Loucy (cell line): Measurements from ENCODE around the gene CYP4F2.
"Not testable (repeated sequence)": the region's sequence is repeated elsewhere in the genome, so short reads cannot be mapped to it uniquely, and the experiment has no call there.

ENCODE experiments used
- H2AFZ ChIP-seq: fragments of 200-600 bp; sonication (generic); 2 replicates; pipeline ENCODE4 v1.6.0; 2016; ENCODE audit warnings: antibody characterized with exemption, mild to moderate bottlenecking, low read length, moderate library complexity
- H3F3A ChIP-seq: fragments of 200-600 bp; 2 replicates; pipeline ENCODE4 v1.6.0; 2016; ENCODE audit warnings: antibody characterized with exemption, low read depth, mild to moderate bottlenecking
- H3K27me3 ChIP-seq: fragments of 200-600 bp; sonication (generic); 2 replicates; pipeline ENCODE4 v1.6.1; 2014; ENCODE audit warnings: low read length, mild to moderate bottlenecking; ENCODE audit not compliant: insufficient read depth, poor library complexity, severe bottlenecking
- H3K36me3 ChIP-seq: fragments of 200-600 bp; sonication (generic); 2 replicates; pipeline ENCODE4 v1.6.1; 2016; ENCODE audit warnings: low read length; ENCODE audit not compliant: insufficient read depth
- H3K4me1 ChIP-seq: fragments of 200-600 bp; sonication (generic); 2 replicates; pipeline ENCODE4 v1.5.1; 2014; ENCODE audit warnings: low read length, mild to moderate bottlenecking; ENCODE audit not compliant: insufficient read depth, poor library complexity, severe bottlenecking
- H3K4me2 ChIP-seq: fragments of 200-600 bp; sonication (generic); 2 replicates; pipeline ENCODE4 v1.6.0; 2014; ENCODE audit warnings: antibody characterized with exemption, low read length, low read depth, mild to moderate bottlenecking; ENCODE audit not compliant: poor library complexity, severe bottlenecking
- H3K4me3 ChIP-seq: fragments of 200-600 bp; sonication (generic); 2 replicates; pipeline ENCODE4 v1.5.1; 2014; ENCODE audit warnings: low read length, mild to moderate bottlenecking, mixed read lengths; ENCODE audit not compliant: poor library complexity, severe bottlenecking
- H3K79me2 ChIP-seq: fragments of 200-600 bp; sonication (generic); 2 replicates; pipeline ENCODE4 v1.6.1; 2014; ENCODE audit warnings: low read length; ENCODE audit not compliant: insufficient read depth
- H3K9ac ChIP-seq: fragments of 200-600 bp; sonication (generic); 2 replicates; pipeline ENCODE4 v1.6.0; 2014; ENCODE audit warnings: mild to moderate bottlenecking, low read depth, low read length, moderate library complexity; ENCODE audit not compliant: poor library complexity, severe bottlenecking
- H3K9me2 ChIP-seq: fragments of 200-600 bp; sonication (generic); replicated peaks from 2 replicates; pipeline ENCODE4 v1.6.1; 2016; ENCODE audit warnings: low read depth, low read length, mixed read lengths
- H3K9me3 ChIP-seq: fragments of 200-600 bp; sonication (generic); 2 replicates; pipeline ENCODE4 v1.6.1; 2014; ENCODE audit warnings: mild to moderate bottlenecking, antibody characterized with exemption, low read length, low read depth; ENCODE audit not compliant: insufficient read depth
- H4K20me1 ChIP-seq: fragments of 200-600 bp; sonication (generic); 2 replicates; pipeline ENCODE4 v1.6.0; 2014; ENCODE audit warnings: antibody characterized with exemption, low read length, mild to moderate bottlenecking; ENCODE audit not compliant: insufficient read depth, poor library complexity, severe bottlenecking
- EZH2phosphoT487 ChIP-seq: fragments of 200-600 bp; IDR thresholded peaks from 2 replicates; pipeline ENCODE4 v1.6.1; 2018; ENCODE audit warnings: antibody characterized with exemption, mild to moderate bottlenecking, moderate library complexity, borderline replicate concordance
- TF ChIP-seq, protein P1 (sequence below): fragments of 200-600 bp; sonication (generic); conservative IDR thresholded peaks from 2 replicates; pipeline ENCODE4 v1.5.1; 2014; ENCODE audit warnings: mild to moderate bottlenecking, antibody characterized with exemption, low read length

The CYP4F2 gene

DNA sequence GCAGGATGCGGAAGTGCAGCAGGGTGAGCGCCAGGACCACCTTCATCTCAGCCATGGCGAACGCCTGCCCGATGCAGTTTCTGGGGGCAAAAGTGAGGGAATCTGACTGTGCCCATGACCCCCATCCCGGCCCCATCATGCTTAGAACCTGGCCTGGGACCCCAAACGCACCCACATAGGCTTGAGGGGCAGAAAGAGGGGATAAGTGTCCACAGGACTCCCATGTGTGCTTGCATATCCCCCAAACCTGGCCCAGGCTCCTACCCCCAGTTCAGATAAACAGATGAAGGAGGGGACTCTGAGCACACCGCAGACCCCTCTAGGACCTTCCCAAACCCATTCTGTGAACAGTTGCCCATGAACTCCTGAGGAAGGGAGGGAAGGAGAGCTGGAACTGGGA, 16.0 kb upstream of the CYP4F2 start:
- no peaks in the 10 kb centered on the region for H3K36me3 ChIP-seq
- peaks cover 7% of the 10 kb centered on the region for H3K4me1 ChIP-seq
- no peaks in the 10 kb centered on the region for H3K27me3 ChIP-seq
- no peak overlapping the region for H3K9ac ChIP-seq
- no peak overlapping the region for H3K4me3 ChIP-seq
- no peak overlapping the region for H2AFZ ChIP-seq
- no peaks in the 10 kb centered on the region for H3K79me2 ChIP-seq
- peaks cover 5% of the 10 kb centered on the region; the same call in 1 of the 2 replicates for H3K9me3 ChIP-seq
- no peaks in the 10 kb centered on the region for H3F3A ChIP-seq
- no peaks in the 10 kb centered on the region for H3K9me2 ChIP-seq
- TF ChIP-seq EZH2phosphoT487: no peak
- no peaks in the 10 kb centered on the region for H4K20me1 ChIP-seq
- no peak overlapping the region for H3K4me2 ChIP-seq

DNA sequence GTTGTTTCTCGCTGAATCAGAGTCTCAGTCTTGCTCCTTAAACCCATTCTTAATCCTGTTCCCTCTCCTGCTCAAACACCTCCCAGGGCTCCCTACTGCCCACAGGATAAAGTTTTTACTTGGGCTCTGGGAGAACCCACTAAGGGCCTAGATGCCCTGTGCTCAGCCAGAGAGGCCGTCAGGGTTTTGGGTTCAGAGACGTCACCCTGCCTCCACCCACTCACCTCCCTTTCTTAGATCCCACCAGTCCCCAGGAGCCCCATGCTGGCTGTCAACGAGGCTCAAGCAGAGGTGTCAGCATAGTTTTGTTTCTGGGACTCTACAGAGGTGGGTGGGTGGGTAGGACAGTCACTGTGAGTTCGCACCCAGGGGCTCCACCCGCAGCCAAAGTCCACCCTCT, 15.5 kb upstream of the CYP4F2 start:
- Histone ChIP-seq H4K20me1 (no peaks in the 10 kb centered on the region), H3K9me3 (peaks cover 5% of the 10 kb centered on the region; the same call in 1 of the 2 replicates), H3K4me2 (no peak overlapping the region), H3K79me2 (no peaks in the 10 kb centered on the region), H3K9me2 (no peaks in the 10 kb centered on the region), H3K27me3 (no peaks in the 10 kb centered on the region), H3K9ac (no peak overlapping the region), H2AFZ (no peak overlapping the region), H3F3A (no peaks in the 10 kb centered on the region), H3K4me3 (no peak overlapping the region), H3K4me1 (peaks cover 7% of the 10 kb centered on the region), H3K36me3 (no peaks in the 10 kb centered on the region)
- TF ChIP-seq EZH2phosphoT487: no peak
- TF ChIP-seq, protein P1, sequence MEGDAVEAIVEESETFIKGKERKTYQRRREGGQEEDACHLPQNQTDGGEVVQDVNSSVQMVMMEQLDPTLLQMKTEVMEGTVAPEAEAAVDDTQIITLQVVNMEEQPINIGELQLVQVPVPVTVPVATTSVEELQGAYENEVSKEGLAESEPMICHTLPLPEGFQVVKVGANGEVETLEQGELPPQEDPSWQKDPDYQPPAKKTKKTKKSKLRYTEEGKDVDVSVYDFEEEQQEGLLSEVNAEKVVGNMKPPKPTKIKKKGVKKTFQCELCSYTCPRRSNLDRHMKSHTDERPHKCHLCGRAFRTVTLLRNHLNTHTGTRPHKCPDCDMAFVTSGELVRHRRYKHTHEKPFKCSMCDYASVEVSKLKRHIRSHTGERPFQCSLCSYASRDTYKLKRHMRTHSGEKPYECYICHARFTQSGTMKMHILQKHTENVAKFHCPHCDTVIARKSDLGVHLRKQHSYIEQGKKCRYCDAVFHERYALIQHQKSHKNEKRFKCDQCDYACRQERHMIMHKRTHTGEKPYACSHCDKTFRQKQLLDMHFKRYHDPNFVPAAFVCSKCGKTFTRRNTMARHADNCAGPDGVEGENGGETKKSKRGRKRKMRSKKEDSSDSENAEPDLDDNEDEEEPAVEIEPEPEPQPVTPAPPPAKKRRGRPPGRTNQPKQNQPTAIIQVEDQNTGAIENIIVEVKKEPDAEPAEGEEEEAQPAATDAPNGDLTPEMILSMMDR: no peak

DNA sequence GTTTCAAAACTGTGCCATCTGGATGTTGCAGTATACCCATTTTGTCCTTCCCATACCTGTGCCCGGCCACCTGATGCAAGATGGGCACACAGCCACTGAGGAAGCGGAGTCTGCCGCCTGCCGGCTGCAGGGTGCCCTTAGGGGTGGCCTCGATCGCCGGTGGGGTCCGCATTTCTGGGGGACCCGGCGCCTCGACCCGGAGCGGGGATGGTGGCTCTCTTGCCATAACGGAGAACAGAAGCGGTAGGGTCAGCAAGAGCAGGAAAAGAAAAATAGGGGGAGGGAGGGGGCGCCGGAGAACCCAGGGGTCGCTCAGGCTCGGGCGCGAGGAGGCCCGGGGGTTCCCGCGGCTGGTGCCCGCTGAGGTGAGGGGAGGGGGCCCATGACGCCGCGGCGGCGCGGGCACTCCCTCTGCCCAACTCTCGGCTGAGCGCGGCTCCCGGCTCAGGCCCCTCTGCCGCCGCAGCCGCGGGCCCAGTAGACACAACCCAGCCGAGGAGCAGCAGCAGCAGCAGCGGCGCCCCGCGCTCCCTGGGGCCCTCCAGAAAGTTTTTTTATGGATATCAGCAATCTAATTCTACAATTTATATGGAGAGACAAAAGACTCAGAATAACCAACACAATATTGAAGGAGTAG, 13.8 kb upstream of the CYP4F2 start:
- peak overlapping the region; percentile 69 for H3K9ac ChIP-seq
- H3K36me3 ChIP-seq: no peaks in the 10 kb centered on the region
- no peak overlapping the region for H2AFZ ChIP-seq
- peaks cover 16% of the 10 kb centered on the region for H3K4me1 ChIP-seq
- peaks cover 2% of the 10 kb centered on the region; the same call in 1 of the 2 replicates for H3K79me2 ChIP-seq
- no peaks in the 10 kb centered on the region for H3K27me3 ChIP-seq
- no peaks in the 10 kb centered on the region for H4K20me1 ChIP-seq
- peak overlapping the region; percentile 66 for H3K4me3 ChIP-seq
- H3K9me3 ChIP-seq: peaks cover 5% of the 10 kb centered on the region; the same call in 1 of the 2 replicates
- no peak for TF ChIP-seq EZH2phosphoT487
- TF ChIP-seq, protein P1: peak; percentile 26
- no peaks in the 10 kb centered on the region for H3F3A ChIP-seq
- H3K9me2 ChIP-seq: no peaks in the 10 kb centered on the region
- H3K4me2 ChIP-seq: peak overlapping the region; percentile 62

DNA sequence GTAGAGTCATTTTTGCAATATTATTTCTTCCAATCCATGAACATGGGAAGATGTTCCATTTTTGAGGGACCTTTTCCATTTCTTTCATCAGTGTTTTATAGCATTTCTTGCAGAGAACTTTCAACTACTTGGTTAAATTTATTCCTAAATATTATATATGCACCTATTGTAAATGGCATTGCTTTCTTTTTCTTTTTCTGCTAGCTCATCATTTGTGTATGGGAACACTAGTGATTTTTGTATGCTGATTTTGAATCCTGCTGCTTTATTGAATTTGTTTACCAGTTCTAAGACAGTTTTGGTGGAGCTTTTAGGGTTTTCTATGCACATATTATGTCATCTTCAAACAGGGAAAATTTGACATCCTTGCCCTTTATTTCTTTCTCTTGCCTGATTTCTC, 7.2 kb upstream of the CYP4F2 start:
- Histone ChIP-seq H3F3A (peaks cover 10% of the 10 kb centered on the region; the same call in 1 of the 2 replicates), H3K9ac (no peak overlapping the region), H3K27me3 (no peaks in the 10 kb centered on the region), H4K20me1 (no peaks in the 10 kb centered on the region), H2AFZ (no peak overlapping the region), H3K4me1 (peaks cover 35% of the 10 kb centered on the region), H3K4me3 (no peak overlapping the region), H3K4me2 (peak overlapping the region; percentile 66), H3K9me3 (no peaks in the 10 kb centered on the region; the same call in 1 of the 2 replicates), H3K79me2 (peaks cover 20% of the 10 kb centered on the region; the same call in 1 of the 2 replicates), H3K9me2 (no peaks in the 10 kb centered on the region), H3K36me3 (no peaks in the 10 kb centered on the region)
- no peak for TF ChIP-seq EZH2phosphoT487
- TF ChIP-seq, protein P1: no peak

DNA sequence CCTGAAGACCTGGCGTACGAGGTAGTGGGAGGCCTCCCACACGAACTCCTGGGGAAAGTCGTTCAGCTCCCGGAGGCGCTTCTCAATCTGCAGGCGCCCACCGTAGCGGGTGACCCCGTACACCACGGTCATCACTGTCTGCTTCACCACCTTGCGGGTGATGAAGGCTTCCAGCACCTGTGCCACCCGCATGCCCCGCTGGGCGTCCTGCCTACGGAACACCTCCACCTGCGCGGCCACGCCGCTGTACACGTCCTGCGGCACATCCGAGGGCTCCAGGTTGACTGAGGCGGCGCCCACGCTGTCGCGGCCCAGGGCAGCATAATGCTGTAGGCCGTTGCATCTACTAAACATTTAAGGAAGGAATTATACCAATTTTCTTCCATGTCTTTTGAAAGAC, 5.0 kb upstream of the CYP4F2 start:
- not testable (repeated sequence) for H3K4me2 ChIP-seq, H3K9me3 ChIP-seq, H3K27me3 ChIP-seq, H3K4me3 ChIP-seq, H2AFZ ChIP-seq, H3F3A ChIP-seq, H4K20me1 ChIP-seq, H3K9ac ChIP-seq, H3K36me3 ChIP-seq, H3K9me2 ChIP-seq
- peaks cover 45% of the 10 kb centered on the region for H3K4me1 ChIP-seq
- peaks cover 20% of the 10 kb centered on the region; the same call in 1 of the 2 replicates for H3K79me2 ChIP-seq
